DND-41 (cell line): Measurements from ENCODE around the gene FXYD4.

Experiments used
- ATAC-seq: fragments of 200-7000 bp; cut with Tn5 transposase; 3 replicates; pipeline ENCODE4 v1.9.1; 2021; ENCODE audit warnings: low read depth; ENCODE audit not compliant: insufficient read depth
- DNase-seq: peaks from one replicate; pipeline ENCODE4 v3.0.0-alpha.2; 2020
- H2AFZ ChIP-seq: 2 replicates; pipeline ENCODE4 v1.6.0; 2012; ENCODE audit warnings: low read depth, low read length
- H3K27ac ChIP-seq: 2 replicates; pipeline ENCODE4 v1.5.1; 2012; ENCODE audit warnings: low read length, inconsistent platforms
- H3K27me3 ChIP-seq: fragments of 200-600 bp; sonication (generic); 2 replicates; pipeline ENCODE4 v1.6.0; 2012; ENCODE audit warnings: low read length, mild to moderate bottlenecking, inconsistent platforms; ENCODE audit not compliant: insufficient read depth, poor library complexity
- H3K36me3 ChIP-seq: 2 replicates; pipeline ENCODE4 v1.5.1; 2012; ENCODE audit warnings: low read length, inconsistent platforms; ENCODE audit not compliant: insufficient read depth
- H3K4me1 ChIP-seq: 2 replicates; pipeline ENCODE4 v1.5.1; 2012; ENCODE audit warnings: mild to moderate bottlenecking, low read length; ENCODE audit not compliant: insufficient read depth
- H3K4me2 ChIP-seq: 2 replicates; pipeline ENCODE4 v1.6.0; 2012; ENCODE audit warnings: mild to moderate bottlenecking, moderate library complexity, low read length, inconsistent platforms; ENCODE audit not compliant: insufficient read depth
- H3K4me3 ChIP-seq, 2 experiments: fragments of 200-600 bp in 1 of 2; shearing (Covaris generic) in 1 of 2; 2 replicates each; pipeline ENCODE4 v1.5.1; 2012 to 2016; ENCODE audit warnings: inconsistent platforms in 2 of 2, low read length in 2 of 2, mild to moderate bottlenecking in 2 of 2, low read depth in 1 of 2, moderate library complexity in 1 of 2
- H3K79me2 ChIP-seq: 2 replicates; pipeline ENCODE4 v1.6.0; 2012; ENCODE audit warnings: low read length, inconsistent platforms; ENCODE audit not compliant: insufficient read depth
- H3K9ac ChIP-seq: 2 replicates; pipeline ENCODE4 v1.6.0; 2012; ENCODE audit warnings: low read depth, mild to moderate bottlenecking, inconsistent platforms, low read length, moderate library complexity
- H3K9me3 ChIP-seq: 2 replicates; pipeline ENCODE4 v1.5.1; 2012; ENCODE audit warnings: low read length, moderate library complexity, mild to moderate bottlenecking, inconsistent platforms; ENCODE audit not compliant: insufficient read depth, severe bottlenecking
- H4K20me1 ChIP-seq: 2 replicates; pipeline ENCODE4 v1.6.0; 2012; ENCODE audit warnings: low read length; ENCODE audit not compliant: insufficient read depth
- EZH2 ChIP-seq: IDR thresholded peaks from 3 replicates; pipeline ENCODE4 v1.6.1; 2012; ENCODE audit warnings: borderline replicate concordance, low read depth, mild to moderate bottlenecking, moderate library complexity, low read length, inconsistent platforms; ENCODE audit not compliant: severe bottlenecking
- TF ChIP-seq, protein P1 (sequence below): IDR thresholded peaks from 2 replicates; pipeline ENCODE4 v1.5.1; 2012; ENCODE audit warnings: borderline replicate concordance, low read length, moderate library complexity, mild to moderate bottlenecking; ENCODE audit not compliant: poor library complexity, severe bottlenecking; ENCODE audit errors: extremely low read depth

The FXYD4 gene

GRCh38 chr10:43347997-43348396 is 23.4 kb upstream of the FXYD4 start:
- Histone ChIP-seq H3K9me3 (no peaks in the 10 kb centered on the region), H3K4me3 (no peak overlapping the region), H3K27me3 (peaks cover under 1% of the 10 kb centered on the region), H3K4me2 (peak overlapping the region; percentile 28; the same call in 1 of the 2 replicates), H3K36me3 (no peaks in the 10 kb centered on the region), H3K4me1 (peaks cover 7% of the 10 kb centered on the region), H3K27ac (no peak overlapping the region), H3K79me2 (no peaks in the 10 kb centered on the region), H3K9ac (no peak overlapping the region), H2AFZ (peak overlapping the region; percentile 71), H4K20me1 (no peaks in the 10 kb centered on the region)
- DNase-seq = no peak
- peak; percentile 51 for ATAC-seq
- TF ChIP-seq, protein P1, sequence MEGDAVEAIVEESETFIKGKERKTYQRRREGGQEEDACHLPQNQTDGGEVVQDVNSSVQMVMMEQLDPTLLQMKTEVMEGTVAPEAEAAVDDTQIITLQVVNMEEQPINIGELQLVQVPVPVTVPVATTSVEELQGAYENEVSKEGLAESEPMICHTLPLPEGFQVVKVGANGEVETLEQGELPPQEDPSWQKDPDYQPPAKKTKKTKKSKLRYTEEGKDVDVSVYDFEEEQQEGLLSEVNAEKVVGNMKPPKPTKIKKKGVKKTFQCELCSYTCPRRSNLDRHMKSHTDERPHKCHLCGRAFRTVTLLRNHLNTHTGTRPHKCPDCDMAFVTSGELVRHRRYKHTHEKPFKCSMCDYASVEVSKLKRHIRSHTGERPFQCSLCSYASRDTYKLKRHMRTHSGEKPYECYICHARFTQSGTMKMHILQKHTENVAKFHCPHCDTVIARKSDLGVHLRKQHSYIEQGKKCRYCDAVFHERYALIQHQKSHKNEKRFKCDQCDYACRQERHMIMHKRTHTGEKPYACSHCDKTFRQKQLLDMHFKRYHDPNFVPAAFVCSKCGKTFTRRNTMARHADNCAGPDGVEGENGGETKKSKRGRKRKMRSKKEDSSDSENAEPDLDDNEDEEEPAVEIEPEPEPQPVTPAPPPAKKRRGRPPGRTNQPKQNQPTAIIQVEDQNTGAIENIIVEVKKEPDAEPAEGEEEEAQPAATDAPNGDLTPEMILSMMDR = no peak
- no peak for TF ChIP-seq EZH2

DNA sequence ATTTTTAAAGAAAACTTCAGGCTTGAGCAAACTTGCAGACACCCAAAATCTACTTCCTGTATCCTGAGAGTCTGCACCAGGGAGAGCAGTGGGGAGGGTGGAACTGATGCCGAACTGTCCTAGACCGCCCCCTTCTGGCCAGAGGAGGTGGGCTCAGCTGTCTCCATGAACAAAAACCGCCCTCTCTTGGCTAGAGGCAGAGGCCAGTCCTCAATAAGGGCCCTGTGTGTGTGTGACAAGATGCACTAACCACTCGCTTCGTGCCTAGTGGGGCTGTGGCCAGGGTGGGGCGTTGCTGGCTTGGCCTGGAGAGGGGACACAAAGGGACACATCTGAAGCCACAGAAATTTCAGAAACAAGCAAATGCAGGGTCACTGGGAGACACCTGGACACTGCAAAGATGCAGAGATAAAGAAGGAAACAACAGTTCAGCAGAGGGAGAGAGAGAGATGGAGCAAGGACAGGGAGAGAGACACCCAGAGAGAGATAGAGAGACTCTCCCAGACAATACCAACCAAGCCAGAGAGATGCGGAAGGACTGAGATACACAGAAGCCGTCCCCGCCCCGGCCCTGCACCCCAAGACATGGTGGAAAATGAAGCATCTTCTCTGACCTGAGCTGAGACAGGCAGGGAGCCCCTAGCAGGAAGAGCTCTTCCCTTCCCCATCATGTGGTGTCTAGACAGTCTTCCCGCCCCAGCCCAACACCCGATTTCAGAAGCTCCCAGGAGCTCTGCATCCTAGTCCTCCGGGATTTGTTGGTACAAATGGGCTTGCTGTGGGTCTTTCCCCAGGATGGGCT is 22.7 kb upstream of the FXYD4 start:
- Histone ChIP-seq H3K79me2 (no peaks in the 10 kb centered on the region), H3K27ac (no peak overlapping the region), H3K4me1 (peaks cover 7% of the 10 kb centered on the region), H3K9ac (no peak overlapping the region), H2AFZ (peak overlapping the region; percentile 71), H3K36me3 (no peaks in the 10 kb centered on the region), H3K27me3 (peaks cover 5% of the 10 kb centered on the region), H3K4me2 (peak overlapping the region; percentile 28; the same call in 1 of the 2 replicates), H3K9me3 (no peaks in the 10 kb centered on the region), H3K4me3 (no peak overlapping the region), H4K20me1 (no peaks in the 10 kb centered on the region)
- ATAC-seq (peak; percentile 100), DNase-seq (peak; percentile 87)
- TF ChIP-seq EZH2 = no peak
- TF ChIP-seq, protein P1 = peak; percentile 98

GRCh38 chr10:43350156-43350555 is 21.3 kb upstream of the FXYD4 start:
- no peaks in the 10 kb centered on the region for H4K20me1 ChIP-seq
- no peaks in the 10 kb centered on the region for H3K36me3 ChIP-seq
- no peak overlapping the region for H3K4me3 ChIP-seq
- no peak for TF ChIP-seq EZH2
- TF ChIP-seq, protein P1 = no peak
- no peak overlapping the region for H3K9ac ChIP-seq
- ATAC-seq = no peak
- H3K4me2 ChIP-seq = no peak overlapping the region
- H3K9me3 ChIP-seq = no peaks in the 10 kb centered on the region
- no peak for DNase-seq
- H3K27ac ChIP-seq = no peak overlapping the region
- H3K4me1 ChIP-seq = peaks cover 7% of the 10 kb centered on the region
- peaks cover 7% of the 10 kb centered on the region for H3K27me3 ChIP-seq
- no peaks in the 10 kb centered on the region for H3K79me2 ChIP-seq
- H2AFZ ChIP-seq = no peak overlapping the region
